CD4-positive, alpha-beta memory T cell (primary cell): ENCODE measurements around the gene GLTPD2. TPM values are rescaled to one million over a fixed set of nuclear protein-coding genes. Genes with fewer than 3 reads are reported as not detected.
A peak's percentile ranks its signal among the peaks of the same experiment; 100 is the strongest.

Source experiments
- CTCF ChIA-PET: fragments of 350-600 bp; sonication (Branson Sonifier 250); formaldehyde crosslinking; loops from one replicate; lab custom pipeline; 2021; ENCODE audit warnings: inconsistent platforms; ENCODE audit not compliant: partially characterized antibody; lab: Charles Lee
- POLR2A ChIA-PET: fragments of 350-600 bp; sonication (Branson Sonifier 250); formaldehyde crosslinking; loops from one replicate; lab custom pipeline; 2021; ENCODE audit not compliant: partially characterized antibody; lab: Charles Lee
- DNase-seq, 5 donors: peaks; one replicate each; pipeline versions ENCODE4 v3.0.0 to v3.0.0-alpha.2; 2020 to 2022; ENCODE audit warnings: mixed read lengths in 1 of 5
- H3K27ac ChIP-seq: one replicate; pipeline ENCODE4 v1.7.0; 2013; ENCODE audit warnings: low read depth, low read length
- H3K27me3 ChIP-seq: 2 replicates; pipeline ENCODE4 v1.7.0; 2013; ENCODE audit warnings: mild to moderate bottlenecking, low read length, moderate library complexity; ENCODE audit not compliant: insufficient read depth
- H3K36me3 ChIP-seq: 2 replicates; pipeline ENCODE4 v1.7.0; 2013; ENCODE audit warnings: mild to moderate bottlenecking, low read length, moderate library complexity; ENCODE audit not compliant: insufficient read depth
- H3K4me1 ChIP-seq: 2 replicates; pipeline ENCODE4 v1.7.0; 2013; ENCODE audit warnings: mild to moderate bottlenecking, low read length, moderate library complexity; ENCODE audit not compliant: insufficient read depth
- H3K4me3 ChIP-seq, 2 donors: one replicate each; pipeline ENCODE4 v1.7.0; 2013; ENCODE audit warnings: low read length in 2 of 2, mild to moderate bottlenecking in 1 of 2
- H3K9me3 ChIP-seq, 2 donors: one replicate each; pipeline ENCODE4 v1.7.0; 2013; ENCODE audit warnings: low read length in 2 of 2, control low read depth in 1 of 2; ENCODE audit not compliant: control insufficient read depth in 1 of 2
- H3K27ac Mint-ChIP-seq, 7 donors: one replicate each; pipeline ENCODE4 v1.8.0; 2020 to 2021; ENCODE audit warnings: mixed read lengths in 7 of 7, mild to moderate bottlenecking in 6 of 7, inconsistent platforms in 3 of 7, moderate library complexity in 3 of 7
- H3K27me3 Mint-ChIP-seq, 2 donors: one replicate each; pipeline ENCODE4 v1.8.0; 2020 to 2021; ENCODE audit warnings: mixed read lengths in 2 of 2
- H3K36me3 Mint-ChIP-seq, 2 donors: one replicate each; pipeline ENCODE4 v1.8.0; 2020 to 2021; ENCODE audit warnings: mixed read lengths in 2 of 2, inconsistent platforms in 1 of 2, mild to moderate bottlenecking in 1 of 2
- H3K4me1 Mint-ChIP-seq, 4 donors: one replicate each; pipeline ENCODE4 v1.8.0; 2020 to 2021; ENCODE audit warnings: mixed read lengths in 4 of 4, mild to moderate bottlenecking in 1 of 4
- H3K4me3 Mint-ChIP-seq, 8 donors: one replicate each; pipeline ENCODE4 v1.8.0; 2020 to 2021; ENCODE audit warnings: mixed read lengths in 8 of 8, mild to moderate bottlenecking in 7 of 8, moderate library complexity in 6 of 8, inconsistent platforms in 3 of 8
- H3K9me3 Mint-ChIP-seq, 8 donors: one replicate each; pipeline ENCODE4 v1.8.0; 2020 to 2021; ENCODE audit warnings: mixed read lengths in 8 of 8, mild to moderate bottlenecking in 5 of 8, inconsistent platforms in 3 of 8, moderate library complexity in 1 of 8
- intact Hi-C: fragments of 100-400 bp; cut with micrococcal nuclease; formaldehyde crosslinking; loops from one replicate; pipeline ENCODE4 v1.15.1; 2023
- polyA plus RNA-seq, 2 donors: library from polyadenylated mRNA; unstranded; fragments of 300-500 nt; fragmentation: Illumina TruSeq; gene quantifications; one replicate each; pipeline ENCODE4 v1.2.3, GENCODE V29; 2021
- total RNA-seq, 2 experiments: library from RNA; stranded (reverse); gene quantifications; one replicate each; pipeline ENCODE4 v1.2.3, GENCODE V29; 2021

GLTPD2 gene
- total and polyA plus RNA-seq, 4 experiments from 2014 or later, result not detected

GRCh38 chr17:4806777-4807604 is 18.2 kb downstream of the GLTPD2 start, which contains the start of gene PLD2:
TSS of gene PLD2 (plus strand) at chr17:4807152. CDS start at chr17:4807773, 621 bp downstream.
- peaks cover 15% of the 10 kb centered on the region for H3K4me1 ChIP-seq
- H3K9me3 Mint-ChIP-seq, result no peaks in the 10 kb centered on the region
- ChIA-PET CTCF (interaction anchor here (1.8 to 3.5 kb wide), 2 partner anchors 18 to 27 kb away, joined by 5 to 21 read pairs; partner anchors contain the start of gene GLTPD2), POLR2A (interaction anchor here (0.7 to 3.5 kb wide), 14 partner anchors 9 to 161 kb away, joined by 3 to 42 read pairs (median 4); partner anchors contain the start of genes ARRB2, GLTPD2, MINK1 and PSMB6)
- H3K36me3 Mint-ChIP-seq, result peaks cover 6 to 10% of the 10 kb centered on the region in 2 donors
- peak within 1 kb of the TSS; percentile 69 to 85 (median 82) for H3K4me3 Mint-ChIP-seq
- intact Hi-C loops, result loop anchor here (1.0 to 5.0 kb wide), 4 partner anchors 11 to 75 kb away; partner anchors contain the start of genes MINK1 and PSMB6
- H3K27me3 Mint-ChIP-seq, result no peaks in the 10 kb centered on the region
- peak within 1 kb of the TSS; percentile 67 for H3K27ac ChIP-seq
- H3K4me3 ChIP-seq, result peak within 1 kb of the TSS; percentile 47 to 54
- peak; percentile 84 to 87 (median 85) for DNase-seq
- no peaks in the 10 kb centered on the region for H3K9me3 ChIP-seq
- H3K4me1 Mint-ChIP-seq, result peaks cover 3 to 23% (median 10%) of the 10 kb centered on the region in 4 donors
- no peaks in the 10 kb centered on the region for H3K36me3 ChIP-seq
- no peaks in the 10 kb centered on the region for H3K27me3 ChIP-seq
- H3K27ac Mint-ChIP-seq, result peak within 1 kb of the TSS; percentile 23 to 83 (median 60)

GRCh38 chr17:4807605-4808377 is 19.0 kb downstream of the GLTPD2 start:
- Histone ChIP-seq H3K4me1 (peaks cover 15% of the 10 kb centered on the region), H3K27me3 (no peaks in the 10 kb centered on the region), H3K4me3 (peak overlapping the region in 1 of 2 donors; percentile 54), H3K36me3 (no peaks in the 10 kb centered on the region), H3K9me3 (no peaks in the 10 kb centered on the region), H3K27ac (peak overlapping the region; percentile 67)
- H3K27ac Mint-ChIP-seq, result peak overlapping the region in 5 of 7 donors; percentile 23 to 81 (median 48)
- no peaks in the 10 kb centered on the region for H3K27me3 Mint-ChIP-seq
- peaks cover 6 to 10% of the 10 kb centered on the region in 2 donors for H3K36me3 Mint-ChIP-seq
- DNase-seq, result no peak
- H3K4me3 Mint-ChIP-seq, result peak overlapping the region; percentile 69 to 85 (median 82)
- intact Hi-C loops, result loop anchor here (1.0 to 5.0 kb wide), 4 partner anchors 11 to 75 kb away; partner anchors contain the start of genes MINK1 and PSMB6
- ChIA-PET POLR2A (interaction anchor here (0.7 to 3.5 kb wide), 12 partner anchors 10 to 160 kb away, joined by 3 to 42 read pairs (median 4); partner anchors contain the start of genes GLTPD2, MINK1, PSMB6 and SPAG7), CTCF (interaction anchor here (1.0 to 3.5 kb wide), 3 partner anchors 18 to 241 kb away, joined by 3 to 21 read pairs (median 5); partner anchors contain the start of gene GLTPD2)
- peaks cover 3 to 23% (median 10%) of the 10 kb centered on the region in 4 donors for H3K4me1 Mint-ChIP-seq
- no peaks in the 10 kb centered on the region for H3K9me3 Mint-ChIP-seq

GRCh38 chr17:4808378-4808767 is 19.6 kb downstream of the GLTPD2 start:
- Mint-ChIP-seq H3K9me3 (no peaks in the 10 kb centered on the region), H3K4me1 (peaks cover 3 to 23% (median 10%) of the 10 kb centered on the region in 4 donors), H3K36me3 (peaks cover 6 to 10% of the 10 kb centered on the region in 2 donors), H3K27ac (peak overlapping the region in 5 of 7 donors; percentile 32 to 75 (median 61)), H3K4me3 (peak overlapping the region; percentile 59 to 82 (median 72)), H3K27me3 (no peaks in the 10 kb centered on the region)
- no peaks in the 10 kb centered on the region for H3K36me3 ChIP-seq
- H3K27ac ChIP-seq, result no peak overlapping the region
- peaks cover 15% of the 10 kb centered on the region for H3K4me1 ChIP-seq
- H3K27me3 ChIP-seq, result no peaks in the 10 kb centered on the region
- DNase-seq, result no peak
- no peaks in the 10 kb centered on the region for H3K9me3 ChIP-seq
- CTCF ChIA-PET, result interaction anchor here (1.0 to 3.5 kb wide), 2 partner anchors 19 to 242 kb away, joined by 3 to 21 read pairs; partner anchors contain the start of gene GLTPD2
- POLR2A ChIA-PET, result interaction anchor here (2.9 to 3.5 kb wide), 2 partner anchors 19 to 26 kb away, joined by 25 to 42 read pairs; partner anchors contain the start of genes GLTPD2 and MINK1
- no peak overlapping the region for H3K4me3 ChIP-seq
- intact Hi-C loops, result loop anchor here (5.0 kb wide), 1 partner anchor 74 kb away; no protein-coding TSS in a partner anchor

GRCh38 chr17:4810696-4811290 is 22.0 kb downstream of the GLTPD2 start:
- H3K36me3 ChIP-seq, result no peaks in the 10 kb centered on the region
- H3K27ac Mint-ChIP-seq, result peak overlapping the region in 3 of 7 donors; percentile 2 to 70 (median 38)
- no peak overlapping the region for H3K27ac ChIP-seq
- H3K9me3 Mint-ChIP-seq, result no peaks in the 10 kb centered on the region
- peaks cover 10 to 13% of the 10 kb centered on the region in 2 donors for H3K36me3 Mint-ChIP-seq
- H3K4me3 ChIP-seq, result no peak overlapping the region
- ChIA-PET CTCF (no interaction called here), POLR2A (interaction anchor here (1.2 kb wide), 1 partner anchor 101 kb away, joined by 3 read pairs; the partner anchor contains the start of gene ARRB2)
- H3K9me3 ChIP-seq, result no peaks in the 10 kb centered on the region
- H3K27me3 ChIP-seq, result no peaks in the 10 kb centered on the region
- peaks cover 3 to 23% (median 10%) of the 10 kb centered on the region in 4 donors for H3K4me1 Mint-ChIP-seq
- intact Hi-C loops, result no loop called here
- H3K4me3 Mint-ChIP-seq, result no peak overlapping the region
- DNase-seq, result no peak
- H3K27me3 Mint-ChIP-seq, result no peaks in the 10 kb centered on the region
- H3K4me1 ChIP-seq, result peaks cover 15% of the 10 kb centered on the region

- DNase-seq, result no peak
- H3K4me3 Mint-ChIP-seq, result no peak overlapping the region
- intact Hi-C loops, result no loop called here
- peaks cover 1 to 17% (median 6%) of the 10 kb centered on the region in 4 donors for H3K4me1 Mint-ChIP-seq
- no peaks in the 10 kb centered on the region for H3K27me3 Mint-ChIP-seq
- peak overlapping the region in 1 of 7 donors; percentile 70 for H3K27ac Mint-ChIP-seq
- H3K4me1 ChIP-seq, result peaks cover 10% of the 10 kb centered on the region
- H3K27ac ChIP-seq, result no peak overlapping the region
- H3K27me3 ChIP-seq, result no peaks in the 10 kb centered on the region
- no peaks in the 10 kb centered on the region for H3K9me3 ChIP-seq
- ChIA-PET POLR2A (no interaction called here), CTCF (interaction anchor here (1.1 kb wide), 1 partner anchor 21 kb away, joined by 4 read pairs; no protein-coding TSS in a partner anchor)
- no peaks in the 10 kb centered on the region for H3K36me3 ChIP-seq
- H3K36me3 Mint-ChIP-seq, result peaks cover 10 to 16% of the 10 kb centered on the region in 2 donors
- H3K9me3 Mint-ChIP-seq, result peaks cover 0 to 2% (median 0%) of the 10 kb centered on the region in 8 donors
- no peak overlapping the region for H3K4me3 ChIP-seq
Measured at GRCh38 chr17:4811471-4811870, 22.7 kb downstream of the GLTPD2 start.

- H3K4me3 ChIP-seq, result no peak overlapping the region
- Mint-ChIP-seq H3K4me1 (peaks cover 1 to 14% (median 5%) of the 10 kb centered on the region in 4 donors), H3K36me3 (peaks cover 12 to 16% of the 10 kb centered on the region in 2 donors), H3K9me3 (peaks cover 0 to 2% (median 0%) of the 10 kb centered on the region in 8 donors), H3K4me3 (no peak overlapping the region), H3K27me3 (no peaks in the 10 kb centered on the region), H3K27ac (peak overlapping the region in 1 of 7 donors; percentile 43)
- no peaks in the 10 kb centered on the region for H3K27me3 ChIP-seq
- no peak overlapping the region for H3K27ac ChIP-seq
- ChIA-PET CTCF (interaction anchor here (1.1 to 1.5 kb wide), 2 partner anchors 22 to 23 kb away, joined by 3 to 4 read pairs; no protein-coding TSS in a partner anchor), POLR2A (no interaction called here)
- H3K4me1 ChIP-seq, result peaks cover 7% of the 10 kb centered on the region
- intact Hi-C loops, result no loop called here
- DNase-seq, result no peak
- no peaks in the 10 kb centered on the region for H3K36me3 ChIP-seq
- no peaks in the 10 kb centered on the region for H3K9me3 ChIP-seq
Measured at GRCh38 chr17:4812690-4813089, 23.9 kb downstream of the GLTPD2 start.
